HTERT RPE-1 (cell line): Measurements from ENCODE around the gene EBP.

ENCODE experiments used
- in situ Hi-C: fragments of 300-500 bp; cut with MboI; formaldehyde crosslinking; loops from 4 replicates; pipeline ENCODE4 v1.14.3; 2020; ENCODE audit warnings: low sequenced_read_pairs

Gene EBP

GRCh38 chrX:48521353-48522243, at the start of gene EBP:
Gene EBP, plus strand, starts transcription at chrX:48521808. Its CDS starts 1,964 bp downstream, at chrX:48523772.
- in situ Hi-C loops = no loop called here

DNA sequence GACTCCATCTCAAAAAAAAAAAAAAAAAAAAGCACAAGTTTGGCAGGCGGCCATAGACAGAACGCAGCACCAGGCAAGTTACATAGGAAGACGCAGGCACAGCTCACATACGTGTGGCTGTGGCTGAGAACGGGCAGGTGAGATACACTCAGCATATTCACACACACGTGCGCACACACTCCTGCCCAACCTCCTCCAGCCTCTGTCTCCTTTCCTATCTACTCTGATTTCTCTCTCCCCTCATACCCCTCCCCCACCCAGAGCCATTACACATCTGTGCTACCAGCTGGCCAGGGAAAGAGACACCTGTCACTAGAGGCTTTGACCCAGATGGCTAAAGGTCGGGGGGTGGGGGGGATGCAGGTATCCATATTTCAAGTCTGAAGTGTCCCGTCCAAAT, 49.4 kb upstream of the EBP start:
- in situ Hi-C loops = no loop called here

DNA sequence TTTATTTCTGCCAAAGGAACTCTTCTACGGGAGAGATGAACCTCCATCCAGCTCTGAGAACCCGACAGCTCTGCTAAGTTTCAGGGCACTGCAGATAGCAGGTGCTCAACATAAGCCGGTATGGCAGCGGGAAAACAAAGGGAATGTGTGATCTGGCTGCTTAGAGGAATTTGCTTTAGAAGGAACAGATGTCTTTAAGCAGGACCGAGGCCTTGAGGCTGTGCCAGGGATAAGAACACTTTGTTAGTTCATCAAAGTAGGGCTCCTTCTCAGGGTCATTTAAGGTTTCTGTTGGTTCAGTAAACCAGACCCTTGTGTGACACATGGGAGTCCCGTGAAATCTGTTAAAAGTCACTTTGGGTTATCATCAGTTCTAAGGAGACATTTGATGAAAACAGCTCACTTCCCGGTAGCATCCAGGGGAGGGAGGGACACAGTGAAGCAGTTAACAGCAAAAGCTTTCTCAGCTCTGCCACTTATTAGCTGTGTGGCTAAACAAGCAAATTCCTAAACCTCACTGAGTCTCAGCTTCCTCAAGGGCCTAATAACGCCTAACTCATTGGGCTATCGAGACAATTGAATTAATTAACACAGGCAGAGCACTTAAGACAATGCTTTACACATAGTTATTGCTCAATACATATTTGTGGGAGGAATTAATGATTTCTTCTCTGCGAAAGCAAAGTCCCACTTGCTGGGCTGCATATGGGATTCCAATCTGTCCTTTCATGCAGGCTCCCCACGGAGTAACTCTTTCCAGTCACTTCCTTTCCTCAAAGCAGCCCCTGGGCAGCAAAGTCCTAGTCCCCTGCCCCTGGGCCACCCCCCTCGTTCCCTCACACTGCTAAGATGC, 48.5 kb upstream of the EBP start:
- in situ Hi-C loops = no loop called here

DNA sequence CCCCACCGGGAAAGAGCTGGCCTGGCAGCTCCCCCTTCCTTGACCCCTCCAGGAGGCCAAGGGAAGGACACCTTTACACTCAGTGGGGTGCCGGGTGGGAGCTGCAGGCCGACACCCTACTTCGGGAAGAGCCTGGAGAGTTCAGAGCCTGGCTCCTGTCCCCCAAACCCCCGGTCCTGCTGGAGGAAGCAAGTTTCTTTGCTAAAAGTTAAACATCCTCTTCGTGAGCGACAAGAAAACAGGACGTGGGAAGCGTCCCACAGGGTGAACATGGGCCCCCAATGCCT, 48.0 kb upstream of the EBP start:
- in situ Hi-C loops = no loop called here

GRCh38 chrX:48474127-48474526, 47.5 kb upstream of the EBP start:
- in situ Hi-C loops = no loop called here

DNA sequence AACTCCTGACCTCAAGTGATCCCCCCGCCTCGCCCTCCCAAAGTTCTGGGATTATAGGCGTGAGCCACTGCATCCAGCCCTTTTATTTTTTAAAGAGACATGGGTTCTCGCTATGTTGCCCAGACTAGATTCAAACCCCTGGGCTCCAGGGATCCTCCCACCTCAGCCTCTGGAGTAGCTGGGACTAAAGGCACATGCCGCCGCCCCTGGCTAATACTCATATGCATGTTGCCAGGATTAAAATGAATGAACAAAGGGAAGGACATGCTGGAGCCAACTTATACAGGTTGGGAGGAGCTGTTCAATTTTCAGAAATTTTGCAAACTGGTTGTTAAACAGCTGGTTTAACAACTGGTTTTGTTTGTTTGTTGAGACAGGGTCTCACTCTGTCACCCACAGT, 47.0 kb upstream of the EBP start:
- in situ Hi-C loops = no loop called here

DNA sequence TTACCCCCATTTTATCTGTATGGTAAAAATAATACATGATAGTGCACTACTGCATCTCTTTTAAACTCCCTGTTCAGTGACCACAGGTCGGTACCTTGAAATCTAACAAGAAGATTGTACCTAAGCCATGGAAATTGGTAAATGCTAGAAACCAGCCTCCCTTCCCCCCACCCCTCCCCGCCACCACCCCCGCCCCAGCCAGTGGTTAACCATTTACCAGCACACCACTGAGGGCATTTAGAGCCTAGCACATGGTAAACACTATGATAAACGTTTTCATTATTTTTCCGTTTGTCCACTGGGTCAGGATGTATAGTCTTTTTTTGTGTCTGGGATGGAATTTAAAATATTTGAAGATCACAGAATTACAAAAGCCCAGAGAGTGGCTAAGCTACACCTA, 46.3 kb upstream of the EBP start:
- in situ Hi-C loops = no loop called here

- in situ Hi-C loops = no loop called here
Observed at GRCh38 chrX:48475774-48476577, 45.6 kb upstream of the EBP start, which contains the start of gene FTSJ1. Gene FTSJ1, plus strand, starts transcription at chrX:48476199. Its CDS starts 1,849 bp downstream, at chrX:48478048.

DNA sequence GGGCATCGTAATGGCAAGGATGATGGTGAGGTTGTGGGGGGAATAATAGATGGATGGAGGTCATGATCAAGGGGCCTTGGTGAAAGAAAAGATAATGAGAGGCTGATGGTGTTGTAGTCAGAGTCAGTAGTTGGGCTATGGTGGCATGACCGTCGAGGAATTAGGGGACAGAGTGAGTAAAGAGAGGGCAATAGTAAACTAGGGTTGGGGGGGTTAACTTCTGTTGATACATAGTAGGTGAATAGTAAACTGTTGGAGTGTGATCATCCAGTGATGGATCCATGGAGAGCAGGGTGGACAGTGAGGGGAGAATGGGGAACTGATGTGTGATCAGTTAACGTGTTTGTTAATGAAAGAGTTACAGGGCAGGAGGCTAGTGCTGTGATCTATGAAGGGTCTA, 44.7 kb upstream of the EBP start:
- in situ Hi-C loops = no loop called here

DNA sequence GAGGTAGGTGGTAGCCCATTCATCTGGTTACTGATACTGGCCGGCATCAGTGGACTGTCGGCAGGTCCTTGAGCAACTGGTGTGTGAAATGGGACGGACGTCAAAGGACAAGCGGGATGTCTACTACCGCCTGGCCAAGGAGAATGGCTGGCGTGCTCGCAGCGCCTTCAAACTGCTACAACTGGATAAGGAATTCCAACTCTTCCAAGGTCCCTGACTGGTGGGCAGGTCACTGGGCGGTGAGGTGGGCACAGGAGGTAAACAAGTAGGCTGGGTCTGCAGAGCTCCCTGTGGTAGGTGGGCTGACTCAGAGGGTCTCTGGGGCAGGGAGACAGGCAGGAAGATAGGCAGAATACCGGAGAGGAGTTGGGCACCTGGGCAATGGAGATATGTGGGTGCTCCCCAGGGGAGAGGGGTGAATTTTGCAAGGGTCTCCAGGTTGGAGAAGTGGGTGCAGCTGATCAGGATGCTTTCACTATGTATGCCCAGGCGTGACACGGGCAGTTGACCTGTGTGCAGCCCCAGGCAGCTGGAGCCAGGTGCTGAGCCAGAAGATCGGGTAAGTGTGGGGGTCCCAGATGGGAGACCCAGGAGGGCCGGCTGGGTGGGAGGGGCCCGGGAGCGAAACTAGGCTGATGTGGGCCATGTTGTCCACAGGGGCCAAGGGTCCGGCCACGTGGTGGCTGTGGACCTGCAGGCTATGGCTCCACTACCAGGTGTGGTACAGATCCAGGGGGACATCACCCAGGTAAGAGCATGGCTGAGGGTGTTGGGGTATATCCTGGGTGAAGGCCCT, 43.5 kb upstream of the EBP start:
- in situ Hi-C loops = no loop called here

GRCh38 chrX:48478806-48479205, 42.8 kb upstream of the EBP start:
- in situ Hi-C loops = no loop called here

DNA sequence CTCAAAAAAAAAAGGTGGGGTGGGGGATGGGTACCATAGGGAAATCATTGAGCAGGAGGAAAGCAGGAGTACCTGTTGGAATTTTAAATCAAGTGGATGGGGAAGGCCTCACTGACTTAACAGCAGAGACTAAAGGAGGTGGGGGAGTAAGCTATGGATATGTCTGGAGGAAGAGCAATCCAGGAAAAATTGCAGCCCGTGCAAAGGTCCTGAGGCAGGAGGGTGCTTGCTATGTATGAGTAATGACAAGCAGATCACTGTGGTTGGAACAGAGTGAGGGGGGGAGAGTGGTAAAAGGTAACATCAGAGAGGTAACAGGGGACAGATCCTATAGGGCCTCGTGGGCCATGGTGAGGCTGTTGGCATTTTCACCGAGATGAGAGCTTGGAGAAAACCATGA, 41.5 kb upstream of the EBP start:
- in situ Hi-C loops = no loop called here

DNA sequence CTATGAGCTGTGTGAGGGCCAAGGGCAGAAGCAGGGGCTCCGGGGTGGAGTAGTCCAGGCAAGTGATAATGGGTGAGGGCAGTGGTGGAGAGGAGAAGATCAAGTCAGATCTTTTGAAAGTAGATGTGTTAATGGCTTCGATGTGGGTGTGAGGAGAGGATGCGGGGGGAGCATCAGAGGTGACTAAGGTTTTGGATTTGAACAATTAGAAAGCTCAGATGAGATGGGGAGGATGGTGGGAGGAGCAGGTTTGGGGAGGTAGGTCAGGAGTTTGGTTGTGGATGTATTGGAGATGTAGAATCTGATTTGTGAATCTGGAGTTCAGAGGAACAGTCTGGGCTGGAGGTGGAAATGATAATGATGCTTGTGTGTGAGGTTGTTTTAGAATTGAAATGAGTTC, 41.0 kb upstream of the EBP start:
- in situ Hi-C loops = no loop called here

DNA sequence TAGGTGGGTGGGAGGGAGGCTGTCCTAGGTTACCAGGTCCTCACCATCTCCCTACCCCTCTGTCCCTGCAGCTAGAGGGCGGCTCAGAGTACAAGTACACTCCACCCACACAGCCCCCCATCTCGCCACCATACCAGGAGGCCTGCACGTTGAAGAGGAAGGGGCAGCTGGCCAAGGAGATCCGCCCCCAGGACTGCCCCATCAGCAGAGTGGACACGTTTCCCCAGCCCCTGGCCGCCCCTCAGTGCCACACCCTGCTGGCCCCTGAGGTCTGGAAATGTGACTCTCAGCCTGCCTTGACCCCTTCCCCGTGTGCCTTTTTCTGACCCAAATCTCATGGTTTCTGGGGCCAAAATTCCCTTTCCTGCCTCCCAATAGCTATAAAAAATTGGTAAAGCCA, 39.1 kb upstream of the EBP start:
- in situ Hi-C loops = no loop called here

GRCh38 chrX:48487362-48487798, 34.2 kb upstream of the EBP start:
- in situ Hi-C loops = no loop called here

GRCh38 chrX:48488034-48488433, 33.6 kb upstream of the EBP start:
- in situ Hi-C loops = no loop called here

- in situ Hi-C loops = no loop called here
Observed at GRCh38 chrX:48489296-48489695, 32.3 kb upstream of the EBP start.

- in situ Hi-C loops = no loop called here
Observed at GRCh38 chrX:48489892-48490291, 31.7 kb upstream of the EBP start.

- in situ Hi-C loops = no loop called here
Observed at GRCh38 chrX:48490661-48491060, 30.9 kb upstream of the EBP start.

- in situ Hi-C loops = no loop called here
Observed at GRCh38 chrX:48491809-48492208, 29.8 kb upstream of the EBP start.
